ENCODE data around the gene ZC3H4. TPM values are rescaled to one million over a fixed set of nuclear protein-coding genes. Genes with fewer than 3 reads are reported as not detected.
A peak's percentile ranks its signal among the peaks of the same experiment; 100 is the strongest.

Gene ZC3H4
- total RNA-seq, 2 donors from 2014 or later = 21.9 to 26.0 TPM

DNA sequence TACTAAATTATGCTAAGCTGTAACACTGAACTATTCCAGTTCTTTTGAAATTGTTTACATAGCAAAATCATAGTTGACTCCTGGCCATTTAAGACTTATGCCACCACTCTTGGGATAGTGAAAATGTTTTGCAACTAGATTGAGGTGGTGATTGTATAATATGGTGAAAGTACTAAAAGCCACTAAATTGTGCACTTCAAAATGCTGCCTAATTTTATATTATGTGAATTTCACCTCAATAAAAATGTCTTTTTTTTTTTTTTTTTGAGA is 12.0 kb upstream of the ZC3H4 start:
- Histone ChIP-seq H3K4me3 (no peak overlapping the region), H3K27ac (no peak overlapping the region), H3K9me3 (no peaks in the 10 kb centered on the region), H3K36me3 (no peaks in the 10 kb centered on the region), H3K27me3 (replicated peaks; ENCODE audit: insufficient read depth) (no peaks in the 10 kb centered on the region), H3K4me1 (ENCODE audit: control insufficient read depth in 1 of 2, low read depth in 2 of 2) (peaks cover 3 to 10% of the 10 kb centered on the region in 2 donors)
- TF ChIP-seq, protein P1, sequence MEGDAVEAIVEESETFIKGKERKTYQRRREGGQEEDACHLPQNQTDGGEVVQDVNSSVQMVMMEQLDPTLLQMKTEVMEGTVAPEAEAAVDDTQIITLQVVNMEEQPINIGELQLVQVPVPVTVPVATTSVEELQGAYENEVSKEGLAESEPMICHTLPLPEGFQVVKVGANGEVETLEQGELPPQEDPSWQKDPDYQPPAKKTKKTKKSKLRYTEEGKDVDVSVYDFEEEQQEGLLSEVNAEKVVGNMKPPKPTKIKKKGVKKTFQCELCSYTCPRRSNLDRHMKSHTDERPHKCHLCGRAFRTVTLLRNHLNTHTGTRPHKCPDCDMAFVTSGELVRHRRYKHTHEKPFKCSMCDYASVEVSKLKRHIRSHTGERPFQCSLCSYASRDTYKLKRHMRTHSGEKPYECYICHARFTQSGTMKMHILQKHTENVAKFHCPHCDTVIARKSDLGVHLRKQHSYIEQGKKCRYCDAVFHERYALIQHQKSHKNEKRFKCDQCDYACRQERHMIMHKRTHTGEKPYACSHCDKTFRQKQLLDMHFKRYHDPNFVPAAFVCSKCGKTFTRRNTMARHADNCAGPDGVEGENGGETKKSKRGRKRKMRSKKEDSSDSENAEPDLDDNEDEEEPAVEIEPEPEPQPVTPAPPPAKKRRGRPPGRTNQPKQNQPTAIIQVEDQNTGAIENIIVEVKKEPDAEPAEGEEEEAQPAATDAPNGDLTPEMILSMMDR (IDR thresholded peaks at IDR 0.05) = no peak
- ATAC-seq (ENCODE audit: insufficient number of reproducible peaks, low FRiP score, low read depth) (no peak), DNase-seq (ENCODE audit: low spot score) (no peak)

DNA sequence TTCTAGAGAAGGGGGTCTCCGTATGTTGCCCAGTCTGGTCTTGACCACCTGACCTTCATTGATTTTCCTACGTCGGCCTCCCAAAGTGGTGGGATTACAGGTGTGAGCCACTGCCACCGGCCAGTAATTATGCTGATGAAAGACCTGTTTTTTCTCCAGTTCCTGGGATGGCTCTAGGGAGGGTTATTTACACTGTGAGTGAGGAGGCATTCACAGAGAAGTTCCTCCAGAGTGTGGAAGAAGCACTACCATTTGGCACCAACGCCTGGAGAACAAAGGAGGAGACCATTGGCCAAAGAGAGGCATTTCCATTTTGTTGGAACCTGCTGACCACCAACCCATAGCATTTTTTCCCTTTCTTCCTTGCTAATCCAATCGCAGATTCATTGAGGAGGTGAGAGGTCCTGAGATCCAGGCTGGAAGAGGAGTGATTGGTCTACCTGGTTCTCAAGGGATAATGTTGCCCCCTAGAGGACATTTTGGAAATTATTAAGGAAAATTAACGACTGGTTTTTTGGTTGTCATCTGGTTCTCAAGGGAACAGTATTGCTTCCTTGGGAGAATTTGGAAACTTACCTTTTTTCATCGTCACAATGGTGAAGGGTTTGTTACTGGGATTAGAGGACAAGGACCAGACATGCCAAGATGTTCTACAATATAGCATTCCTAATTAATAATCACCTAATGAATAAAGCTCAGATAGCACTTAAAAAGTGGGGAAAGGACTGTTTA is 11.5 kb upstream of the ZC3H4 start:
- no peaks in the 10 kb centered on the region for H3K27me3 ChIP-seq (replicated peaks; ENCODE audit: insufficient read depth)
- no peak for DNase-seq (ENCODE audit: low spot score)
- no peak for ATAC-seq (ENCODE audit: insufficient number of reproducible peaks, low FRiP score, low read depth)
- no peaks in the 10 kb centered on the region for H3K36me3 ChIP-seq
- no peak overlapping the region for H3K4me3 ChIP-seq
- peaks cover 3 to 10% of the 10 kb centered on the region in 2 donors for H3K4me1 ChIP-seq (ENCODE audit: control insufficient read depth in 1 of 2, low read depth in 2 of 2)
- TF ChIP-seq, protein P1 (IDR thresholded peaks at IDR 0.05) = peak; percentile 77
- no peak overlapping the region for H3K27ac ChIP-seq
- H3K9me3 ChIP-seq = no peaks in the 10 kb centered on the region

DNA sequence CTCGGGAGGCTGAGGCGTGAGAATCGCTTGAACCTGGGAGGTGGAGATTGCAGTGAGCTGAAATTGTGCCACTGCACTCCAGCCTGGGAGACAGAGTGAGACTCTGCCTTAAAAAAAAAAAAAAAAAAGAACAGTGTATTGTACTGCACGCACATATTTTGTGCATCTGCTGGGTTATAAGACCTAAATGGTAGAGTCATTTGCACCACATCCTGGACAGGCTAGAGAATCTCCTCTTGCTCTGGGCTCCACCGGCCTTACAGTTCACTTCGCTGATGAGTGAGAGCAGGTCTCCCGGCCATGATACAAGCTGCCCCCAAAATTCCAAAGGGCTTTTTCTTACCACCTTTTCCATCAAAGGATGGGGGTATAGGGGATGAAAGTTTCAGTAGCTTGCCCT is 9.8 kb upstream of the ZC3H4 start:
- no peak for DNase-seq (ENCODE audit: low spot score)
- no peaks in the 10 kb centered on the region for H3K36me3 ChIP-seq
- H3K27ac ChIP-seq = no peak overlapping the region

DNA sequence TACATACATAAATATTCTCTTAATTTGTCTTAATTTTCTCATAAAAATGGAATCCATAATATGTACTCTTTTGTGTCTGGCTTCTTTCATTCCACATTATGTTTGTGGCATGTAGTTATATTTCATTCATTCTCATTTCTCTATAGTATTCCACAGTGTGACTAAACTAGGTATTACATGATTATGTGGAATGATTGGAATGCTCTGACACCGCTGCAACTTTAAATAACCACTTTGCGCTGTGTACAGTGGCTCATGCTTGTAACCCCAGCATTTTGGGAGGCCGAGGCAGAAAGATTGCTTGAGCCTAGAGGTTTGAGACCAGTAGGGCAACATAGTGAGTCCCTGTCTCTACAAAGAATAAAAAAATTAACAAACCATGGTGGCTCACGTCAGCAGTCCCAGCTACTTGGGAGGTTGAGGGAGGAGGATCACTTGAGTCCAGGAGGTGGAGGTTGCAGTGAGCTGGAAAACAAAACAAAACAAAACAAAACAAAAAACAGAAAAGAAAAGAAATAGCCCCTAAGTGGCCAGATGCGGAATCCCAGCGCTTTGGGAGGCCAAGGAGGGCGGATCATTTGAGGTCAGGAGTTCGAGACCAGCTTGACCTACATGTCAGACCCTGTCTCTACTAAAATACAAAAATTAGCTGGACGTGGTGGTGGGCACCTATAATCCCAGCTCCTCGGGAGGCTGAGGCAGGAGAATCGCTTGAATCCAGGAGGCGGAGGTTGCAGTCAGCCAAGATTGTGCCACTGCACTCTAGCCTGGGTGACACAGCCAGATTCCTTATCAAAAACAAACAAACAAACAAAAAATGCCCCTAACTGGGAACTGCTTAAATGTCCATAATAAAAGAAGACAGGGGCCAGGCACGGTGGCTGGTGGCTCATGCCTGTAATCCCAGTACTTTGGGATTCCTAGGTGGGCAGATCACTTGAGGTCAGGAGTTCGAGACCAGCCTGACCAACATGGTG is 9.1 kb upstream of the ZC3H4 start:
- H3K27ac ChIP-seq = peak overlapping the region; percentile 4 to 18
- peaks cover 3 to 10% of the 10 kb centered on the region in 2 donors for H3K4me1 ChIP-seq (ENCODE audit: control insufficient read depth in 1 of 2, low read depth in 2 of 2)
- ATAC-seq (ENCODE audit: insufficient number of reproducible peaks, low FRiP score, low read depth) = peak; percentile 61

More for the DNA sequence above, 9.8 kb upstream of the ZC3H4 start:
- H3K27me3 ChIP-seq (replicated peaks; ENCODE audit: insufficient read depth) = no peaks in the 10 kb centered on the region
- H3K9me3 ChIP-seq = no peaks in the 10 kb centered on the region
- H3K4me1 ChIP-seq (ENCODE audit: control insufficient read depth in 1 of 2, low read depth in 2 of 2) = peaks cover 3 to 10% of the 10 kb centered on the region in 2 donors
- no peak overlapping the region for H3K4me3 ChIP-seq
- no peak for ATAC-seq (ENCODE audit: insufficient number of reproducible peaks, low FRiP score, low read depth)
- TF ChIP-seq, protein P1 (IDR thresholded peaks at IDR 0.05) = no peak

More for the DNA sequence above, 9.1 kb upstream of the ZC3H4 start:
- H3K36me3 ChIP-seq = no peaks in the 10 kb centered on the region
- TF ChIP-seq, protein P1 (IDR thresholded peaks at IDR 0.05) = no peak
- H3K9me3 ChIP-seq = no peaks in the 10 kb centered on the region
- H3K4me3 ChIP-seq = no peak overlapping the region
- H3K27me3 ChIP-seq (replicated peaks; ENCODE audit: insufficient read depth) = no peaks in the 10 kb centered on the region
- no peak for DNase-seq (ENCODE audit: low spot score)

Measured in thoracic aorta (tissue), 2 donors.